H1 (cell line): ENCODE measurements around the gene TUT4. TPM values are rescaled to one million over a fixed set of nuclear protein-coding genes. Genes with fewer than 3 reads are reported as not detected.

Source experiments
- CTCF ChIA-PET: fragments of 300-600 bp; sonication (Branson Sonifier 250); formaldehyde crosslinking; loops from one replicate; lab custom pipeline; 2021; ENCODE audit not compliant: partially characterized antibody; lab: Charles Lee
- POLR2A ChIA-PET: fragments of 300-600 bp; sonication (Branson Sonifier 250); formaldehyde crosslinking; loops from one replicate; lab custom pipeline; 2021; ENCODE audit warnings: inconsistent platforms; ENCODE audit not compliant: partially characterized antibody; lab: Charles Lee
- DNase-seq, 2 experiments: peaks; one replicate each; pipeline versions ENCODE4 v3.0.0 to v3.0.0-alpha.2; 2010 to 2022; ENCODE audit warnings: low spot score in 2 of 2, low read depth in 1 of 2, mixed read lengths in 1 of 2
- FAIRE-seq: peaks from 2 replicates; lab custom pipeline; 2011; peaks lifted over from hg19 to GRCh38; lab: Jason Lieb, UNC
- H2AFZ ChIP-seq: 2 replicates; pipeline ENCODE4 v1.8.1; 2012; ENCODE audit warnings: low read length, inconsistent platforms
- H2AK5ac ChIP-seq: 2 replicates; pipeline ENCODE4 v1.6.1; 2013; ENCODE audit warnings: low read depth, low read length
- H2BK120ac ChIP-seq: replicated peaks from 2 replicates; pipeline ENCODE3; 2013; ENCODE audit warnings: low read depth, low read length, inconsistent platforms
- H2BK12ac ChIP-seq: 2 replicates; pipeline ENCODE4 v1.6.1; 2013; ENCODE audit warnings: low read depth, low read length
- H2BK15ac ChIP-seq: 2 replicates; pipeline ENCODE4 v1.6.1; 2013; ENCODE audit warnings: low read length
- H2BK20ac ChIP-seq: 2 replicates; pipeline ENCODE4 v1.6.1; 2013; ENCODE audit warnings: low read length
- H2BK5ac ChIP-seq: 2 replicates; pipeline ENCODE4 v1.6.1; 2013; ENCODE audit warnings: low read depth, low read length
- H3K14ac ChIP-seq: 2 replicates; pipeline ENCODE4 v1.6.1; 2013; ENCODE audit warnings: inconsistent platforms; ENCODE audit not compliant: insufficient read length
- H3K18ac ChIP-seq: 2 replicates; pipeline ENCODE4 v1.6.1; 2013; ENCODE audit warnings: low read length; ENCODE audit errors: extremely low read depth
- H3K23ac ChIP-seq: 2 replicates; pipeline ENCODE4 v1.6.1; 2013; ENCODE audit warnings: inconsistent platforms; ENCODE audit not compliant: insufficient read length
- H3K23me2 ChIP-seq: 2 replicates; pipeline ENCODE4 v1.6.1; 2013; ENCODE audit warnings: low read depth, low read length
- H3K27ac ChIP-seq: 2 replicates; pipeline ENCODE4 v1.6.1; 2011; ENCODE audit warnings: low read depth, low read length, inconsistent platforms
- H3K27me3 ChIP-seq, 4 experiments: replicated peaks in 1 of 4; 1 replicate in 1 of 4; 2 replicates in 3 of 4; pipeline versions ENCODE4 v1.6.1 to v1.8.1; 2011 to 2013; ENCODE audit warnings: low read length in 3 of 4, mild to moderate bottlenecking in 3 of 4, inconsistent platforms in 2 of 4, mixed read lengths in 2 of 4, moderate library complexity in 1 of 4; ENCODE audit not compliant: control insufficient read depth in 3 of 4, insufficient read depth in 3 of 4; ENCODE audit errors: extremely low read depth in 1 of 4
- H3K36me3 ChIP-seq, 4 experiments: 2 replicates each; pipeline versions ENCODE4 v1.6.1 to v1.8.1; 2011 to 2013; ENCODE audit warnings: mild to moderate bottlenecking in 4 of 4, low read length in 3 of 4, moderate library complexity in 2 of 4, control low read depth in 1 of 4, inconsistent platforms in 1 of 4; ENCODE audit not compliant: insufficient read depth in 4 of 4, control insufficient read depth in 2 of 4
- H3K4ac ChIP-seq: replicated peaks from 2 replicates; pipeline ENCODE3; 2013; ENCODE audit warnings: low read length, low read depth, mixed read lengths, inconsistent platforms; ENCODE audit not compliant: insufficient read length
- H3K4me1 ChIP-seq, 4 experiments: replicated peaks in 1 of 4; 1 replicate in 1 of 4; 2 replicates in 3 of 4; pipeline versions ENCODE4 v1.6.1 to v1.8.1; 2011 to 2013; ENCODE audit warnings: low read length in 3 of 4, inconsistent platforms in 2 of 4, mixed read lengths in 1 of 4; ENCODE audit not compliant: insufficient read depth in 4 of 4, control insufficient read depth in 3 of 4
- H3K4me2 ChIP-seq, 2 experiments: 2 replicates each; pipeline versions ENCODE4 v1.6.1 to v1.8.1; 2011 to 2013; ENCODE audit warnings: low read depth in 2 of 2, low read length in 2 of 2, control low read depth in 1 of 2, inconsistent platforms in 1 of 2, mild to moderate bottlenecking in 1 of 2; ENCODE audit not compliant: insufficient read depth in 1 of 2
- H3K4me3 ChIP-seq, 4 experiments: fragments of 200-600, 300-600 bp in 1 of 4; sonication (generic), shearing (Covaris generic), sonication (Bioruptor Twin) in 1 of 4; 2 replicates each; pipeline versions ENCODE4 v1.5.1 to v1.8.1; 2011 to 2016; ENCODE audit warnings: low read length in 4 of 4, low read depth in 3 of 4, control low read depth in 2 of 4, inconsistent platforms in 2 of 4, mild to moderate bottlenecking in 2 of 4, mixed read lengths in 1 of 4, moderate library complexity in 1 of 4; ENCODE audit not compliant: insufficient read depth in 2 of 4; ENCODE audit errors: extremely low read depth in 1 of 4
- H3K56ac ChIP-seq: replicated peaks from 2 replicates; pipeline ENCODE3; 2013; ENCODE audit warnings: low read depth, mild to moderate bottlenecking, mixed read lengths, low read length, inconsistent platforms; ENCODE audit not compliant: insufficient read length
- H3K79me1 ChIP-seq: 2 replicates; pipeline ENCODE4 v1.6.1; 2013; ENCODE audit warnings: low read depth, low read length, control low read depth
- H3K79me2 ChIP-seq, 2 experiments: 2 replicates each; pipeline versions ENCODE4 v1.6.1 to v1.8.1; 2012 to 2013; ENCODE audit warnings: low read length in 2 of 2, mild to moderate bottlenecking in 2 of 2, inconsistent platforms in 1 of 2; ENCODE audit not compliant: insufficient read depth in 2 of 2, control insufficient read depth in 1 of 2
- H3K9ac ChIP-seq, 4 experiments: replicated peaks in 1 of 4; 1 replicate in 1 of 4; 2 replicates in 3 of 4; pipeline versions ENCODE4 v1.6.1 to v1.8.1; 2011 to 2013; ENCODE audit warnings: low read depth in 3 of 4, low read length in 3 of 4, control low read depth in 2 of 4, mild to moderate bottlenecking in 2 of 4, moderate library complexity in 2 of 4, inconsistent platforms in 1 of 4; ENCODE audit errors: extremely low read depth in 1 of 4
- H3K9me3 ChIP-seq, 2 experiments: 2 replicates each; pipeline versions ENCODE4 v1.6.1 to v1.8.1; 2012 to 2013; ENCODE audit warnings: mild to moderate bottlenecking in 2 of 2, moderate library complexity in 2 of 2, control low read depth in 1 of 2, inconsistent platforms in 1 of 2, low read depth in 1 of 2, low read length in 1 of 2, mixed read lengths in 1 of 2; ENCODE audit not compliant: insufficient read depth in 2 of 2
- H4K20me1 ChIP-seq, 2 experiments: replicated peaks in 1 of 2; 2 replicates each; pipeline versions ENCODE3 to v1.8.1; 2011 to 2013; ENCODE audit warnings: inconsistent platforms in 2 of 2, low read length in 2 of 2, mild to moderate bottlenecking in 1 of 2; ENCODE audit not compliant: insufficient read depth in 2 of 2, control insufficient read depth in 1 of 2
- H4K5ac ChIP-seq: 2 replicates; pipeline ENCODE4 v1.6.1; 2013; ENCODE audit warnings: low read length, low read depth, mixed read lengths, inconsistent platforms; ENCODE audit not compliant: insufficient read length
- H4K8ac ChIP-seq: 2 replicates; pipeline ENCODE4 v1.8.0; 2013; ENCODE audit warnings: mild to moderate bottlenecking, moderate library complexity, low read length, inconsistent platforms; ENCODE audit not compliant: insufficient read depth; ENCODE audit errors: extremely low read depth
- H4K91ac ChIP-seq: replicated peaks from 2 replicates; pipeline ENCODE3; 2013; ENCODE audit warnings: low read length, mixed read lengths, inconsistent platforms; ENCODE audit not compliant: insufficient read length
- CHD2 ChIP-seq: IDR thresholded peaks from 2 replicates; pipeline ENCODE4 v1.6.1; 2012; ENCODE audit warnings: low read length, improper control_type of control experiment
- CTBP2 ChIP-seq: IDR thresholded peaks from 2 replicates; pipeline ENCODE4 v1.7.0; 2011; ENCODE audit warnings: borderline replicate concordance, mild to moderate bottlenecking, moderate library complexity, mixed read lengths, low read length; ENCODE audit not compliant: insufficient read depth, insufficient read length
- HDAC6 ChIP-seq: IDR thresholded peaks from one replicate; pipeline ENCODE4 v1.7.1; 2012; ENCODE audit warnings: low read depth, mild to moderate bottlenecking, inconsistent platforms, low read length, moderate library complexity
- NANOG ChIP-seq: IDR thresholded peaks from 2 replicates; pipeline ENCODE4 v1.6.1; 2011; ENCODE audit warnings: low read length, low read depth, mild to moderate bottlenecking, inconsistent platforms; ENCODE audit not compliant: insufficient read depth, poor library complexity, severe bottlenecking
- WGBS, 2 experiments: shearing (Covaris generic) in 1 of 2; methylation state at CpG; one replicate each; pipeline versions ENCODE4 v1.1.6 to v1.1.7; 2013 to 2015; ENCODE audit warnings: low lambda C conversion rate in 2 of 2, mixed read lengths in 2 of 2, inconsistent platforms in 1 of 2, low coverage in 1 of 2, missing lambda C conversion rate in 1 of 2; ENCODE audit not compliant: insufficient replicate concordance in 2 of 2, insufficient coverage in 1 of 2, insufficient read length in 1 of 2; ENCODE audit errors: extremely low coverage in 1 of 2, missing lambda C conversion rate in 1 of 2; 5-methylcytosine and 5-hydroxymethylcytosine counted together
- polyA plus RNA-seq, 7 experiments: library from polyadenylated mRNA; depleted of rRNA in 3 of 7; stranded (reverse) in 5 of 7; unstranded in 2 of 7; fragments of >200 nt in 5 of 7; fragments of 200-250 nt in 2 of 7; gene quantifications; 1 replicate in 5 of 7; 2 replicates in 1 of 7; 4 replicates in 1 of 7; pipeline versions ENCODE4 v1.2.1 to v1.2.3, GENCODE V29; 2011 to 2013; ENCODE audit warnings: missing spikeins in 2 of 7, mixed read lengths in 2 of 7
- total RNA-seq: library from RNA; stranded (reverse); fragmentation: NEBNext Ultra II Directional; extraction: Animal tissue kit (Norgen Biotek cat#: 25700); gene quantifications from 2 replicates; pipeline ENCODE4 v1.2.1, GENCODE V29; 2021

The TUT4 gene
- total and polyA plus RNA-seq, 2 of the 8 experiments (the other 6 are each of a cell fraction or from before 2014, with no cell fraction given): 54.5 to 63.3 TPM

- H3K4me3 ChIP-seq: no peak overlapping the region
- WGBS, 2 experiments: 91% methylated on average over 2 of the region's 2 CpGs; no CpG with 5 or more reads in 1 of the 2 experiments
- H3K9me3 ChIP-seq: no peaks in the 10 kb centered on the region
- no peak overlapping the region for H2AFZ ChIP-seq
- ChIA-PET CTCF (no interaction called here), POLR2A (interaction anchor here (1.1 to 10.6 kb wide), 2 partner anchors 9 to 15 kb away, joined by 3 to 82 read pairs; partner anchors contain the start of genes ORC1 and PRPF38A)
- no peak overlapping the region for H2BK15ac ChIP-seq
- H3K56ac ChIP-seq: no peak overlapping the region
- H2BK5ac ChIP-seq: no peak overlapping the region
- H3K18ac ChIP-seq: no peak overlapping the region
- H2AK5ac ChIP-seq: no peak overlapping the region
- H4K5ac ChIP-seq: no peak overlapping the region
- H3K4me1 ChIP-seq: no peaks in the 10 kb centered on the region
- no peaks in the 10 kb centered on the region for H3K79me2 ChIP-seq
- H4K8ac ChIP-seq: no peak overlapping the region
- H3K79me1 ChIP-seq: no peaks in the 10 kb centered on the region
- H3K36me3 ChIP-seq: peaks cover 25 to 77% (median 54%) of the 10 kb centered on the region in 4 experiments
- FAIRE-seq (no peak), DNase-seq (no peak)
- no peak overlapping the region for H3K4ac ChIP-seq
- H3K9ac ChIP-seq: no peak overlapping the region
- H2BK120ac ChIP-seq: no peak overlapping the region
- H3K23ac ChIP-seq: no peak overlapping the region
- no peaks in the 10 kb centered on the region for H3K23me2 ChIP-seq
- H4K20me1 ChIP-seq: peaks cover 0 to 1% of the 10 kb centered on the region in 2 experiments
- no peak overlapping the region for H2BK20ac ChIP-seq
- H2BK12ac ChIP-seq: no peak overlapping the region
- no peak overlapping the region for H3K14ac ChIP-seq
- no peak overlapping the region for H4K91ac ChIP-seq
- no peak overlapping the region for H3K4me2 ChIP-seq
- H3K27ac ChIP-seq: no peak overlapping the region
- H3K27me3 ChIP-seq: no peaks in the 10 kb centered on the region
- TF ChIP-seq CTBP2 (no peak), HDAC6 (no peak), NANOG (no peak), CHD2 (no peak)
Measured at GRCh38 chr1:52416811-52417210, 136.1 kb downstream of the TUT4 start.
